AG09319 (cell line): Measurements from ENCODE around the gene DOCK4.
"Not testable (repeated sequence)": the region's sequence is repeated elsewhere in the genome, so short reads cannot be mapped to it uniquely, and the experiment has no call there.

ENCODE experiments used
- DNase-seq: peaks from one replicate; pipeline ENCODE4 v3.0.0-alpha.2; 2010; ENCODE audit warnings: low read depth; ENCODE audit errors: extremely low read depth
- CTCF ChIP-seq: IDR thresholded peaks from 2 replicates; pipeline ENCODE4 v1.5.1; 2011; ENCODE audit warnings: low read depth, mild to moderate bottlenecking, inconsistent platforms, low read length, moderate library complexity

The DOCK4 gene

GRCh38 chr7:111918461-111918860 lies 287.7 kb downstream of the DOCK4 start:
- DNase-seq: no peak
- no peak for TF ChIP-seq CTCF

GRCh38 chr7:111917404-111917803 lies 288.8 kb downstream of the DOCK4 start:
- not testable (repeated sequence) for DNase-seq

- DNase-seq: no peak
- TF ChIP-seq CTCF: no peak
These were observed 291.9 kb downstream of the DOCK4 start for GRCh38 chr7:111914291-111914690.

GRCh38 chr7:111911166-111911961 lies 294.8 kb downstream of the DOCK4 start:
- TF ChIP-seq CTCF: no peak
- no peak for DNase-seq

GRCh38 chr7:111910656-111911055 lies 295.5 kb downstream of the DOCK4 start:
- DNase-seq: no peak
- no peak for TF ChIP-seq CTCF

- DNase-seq: not testable (repeated sequence)
These were observed 297.5 kb downstream of the DOCK4 start for GRCh38 chr7:111908673-111909072.

- TF ChIP-seq CTCF: no peak
- no peak for DNase-seq
These were observed 302.4 kb downstream of the DOCK4 start for GRCh38 chr7:111903797-111904196.

- no peak for DNase-seq
- no peak for TF ChIP-seq CTCF
These were observed 303.2 kb downstream of the DOCK4 start for GRCh38 chr7:111903016-111903415.
